HepG2 (cell line): ENCODE data around the gene SLC35A1. TPM values are rescaled to one million over a fixed set of nuclear protein-coding genes. Genes with fewer than 3 reads are reported as not detected.

Experiments
- FOXA1 ChIP-seq, 2 experiments: fragments of 450-650 bp in 1 of 2; sonication (generic) in 1 of 2; formaldehyde crosslinking in 1 of 2; IDR thresholded peaks; 2 replicates each; pipeline versions ENCODE4 v1.4.0 to v1.6.1; 2016 to 2020; ENCODE audit warnings: missing genetic modification reagents in 1 of 2
- HES4 ChIP-seq: sonication (generic); formaldehyde crosslinking; IDR thresholded peaks from 2 replicates; pipeline ENCODE4 v1.9.0; 2021; ENCODE audit warnings: mild to moderate bottlenecking, missing genetic modification reagents, borderline replicate concordance
- KMT2B ChIP-seq: IDR thresholded peaks from 2 replicates; pipeline ENCODE4 v1.6.1; 2016; ENCODE audit warnings: missing genetic modification reagents, missing compliant biosample characterization
- NAIF1 ChIP-seq: sonication (generic); formaldehyde crosslinking; IDR thresholded peaks from 2 replicates; pipeline ENCODE4 v1.5.0; 2020; ENCODE audit warnings: mild to moderate bottlenecking, missing genetic modification reagents, borderline replicate concordance
- PHF20 ChIP-seq: sonication (generic); formaldehyde crosslinking; IDR thresholded peaks from 2 replicates; pipeline ENCODE4 v1.5.0; 2020; ENCODE audit warnings: mild to moderate bottlenecking, missing genetic modification reagents
- POLR2A ChIP-seq, 2 experiments: IDR thresholded peaks; 2 replicates each; pipeline ENCODE4 v1.6.1; 2011; ENCODE audit warnings: low read depth in 2 of 2, low read length in 2 of 2, mild to moderate bottlenecking in 1 of 2, moderate library complexity in 1 of 2; ENCODE audit not compliant: insufficient read depth in 1 of 2
- RBFOX2 ChIP-seq: fragments of 200-400 bp; formaldehyde crosslinking; IDR thresholded peaks from 2 replicates; pipeline ENCODE4 v1.6.1; 2017; ENCODE audit warnings: low read depth, mild to moderate bottlenecking, low read length
- SRSF9 ChIP-seq: fragments of 200-400 bp; formaldehyde crosslinking; IDR thresholded peaks from 2 replicates; pipeline ENCODE4 v1.6.1; 2018; ENCODE audit warnings: borderline replicate concordance, mild to moderate bottlenecking, low read depth, low read length; ENCODE audit not compliant: insufficient read depth, poor library complexity, severe bottlenecking
- TBX3 ChIP-seq: fragments of 450-650 bp; IDR thresholded peaks from 2 replicates; pipeline ENCODE4 v1.6.1; 2017; ENCODE audit warnings: antibody characterized with exemption, mild to moderate bottlenecking, inconsistent platforms, borderline replicate concordance
- TCF12 ChIP-seq, 2 experiments: fragments of 450-650 bp in 1 of 2; sonication (generic) in 1 of 2; formaldehyde crosslinking in 1 of 2; IDR thresholded peaks; 2 replicates each; pipeline versions ENCODE4 v1.6.1 to v1.8.0; 2017 to 2022; ENCODE audit warnings: antibody characterized with exemption in 1 of 2, mild to moderate bottlenecking in 1 of 2, missing genetic modification reagents in 1 of 2, moderate library complexity in 1 of 2
- ZNF296 ChIP-seq: sonication (generic); formaldehyde crosslinking; conservative IDR thresholded peaks from 2 replicates; pipeline ENCODE4 v1.5.0; 2020; ENCODE audit warnings: mild to moderate bottlenecking, missing genetic modification reagents
- ZNF747 ChIP-seq: sonication (generic); formaldehyde crosslinking; IDR thresholded peaks from 2 replicates; pipeline ENCODE4 v1.8.1; 2023; ENCODE audit warnings: missing genetic modification reagents, mild to moderate bottlenecking, borderline replicate concordance
- ZNF777 ChIP-seq: sonication (generic); formaldehyde crosslinking; IDR thresholded peaks from 2 replicates; pipeline ENCODE4 v1.4.0; 2020; ENCODE audit warnings: missing genetic modification reagents
- polyA plus RNA-seq, 8 experiments: library from polyadenylated mRNA; depleted of rRNA in 3 of 8; stranded (reverse) in 7 of 8; unstranded in 1 of 8; fragments of >200 nt; fragmentation: Illumina TruSeq in 4 of 8; extraction: Trizol in 4 of 8; gene quantifications; 2 replicates each; pipeline versions ENCODE4 v1.2.1 to v1.2.3, GENCODE V29; 2011 to 2016; ENCODE audit warnings: low read depth in 4 of 8, missing spikeins in 1 of 8, mixed read lengths in 1 of 8; ENCODE audit not compliant: insufficient read depth in 1 of 8
- total RNA-seq, 5 experiments: library from RNA; depleted of rRNA; stranded (reverse); fragments of >200 nt; fragmentation: Illumina TruSeq; extraction: Trizol; gene quantifications; 2 replicates each; pipeline ENCODE4 v1.2.3, GENCODE V29; 2016; ENCODE audit warnings: low read depth in 1 of 5
- TF ChIP-seq, protein P1 (sequence below): sonication (generic); formaldehyde crosslinking; IDR thresholded peaks from 2 replicates; pipeline ENCODE4 v1.4.0; 2020; ENCODE audit warnings: missing genetic modification reagents, borderline replicate concordance
- TF ChIP-seq, protein P2 (sequence below): sonication (generic); formaldehyde crosslinking; conservative IDR thresholded peaks from 2 replicates; pipeline ENCODE4 v1.4.0; 2020; ENCODE audit warnings: missing genetic modification reagents
- TF ChIP-seq, protein P3 (sequence below): sonication (generic); formaldehyde crosslinking; IDR thresholded peaks from 2 replicates; pipeline ENCODE4 v1.8.1; 2023; ENCODE audit warnings: mild to moderate bottlenecking, missing genetic modification reagents
- TF ChIP-seq, protein P4 (sequence below), 2 experiments: sonication (generic) in 1 of 2; formaldehyde crosslinking in 1 of 2; IDR thresholded peaks; 2 replicates each; pipeline versions ENCODE4 v1.5.1 to v1.6.1; 2011 to 2020; ENCODE audit warnings: borderline replicate concordance in 1 of 2, low read depth in 1 of 2, low read length in 1 of 2, mild to moderate bottlenecking in 1 of 2, missing genetic modification reagents in 1 of 2, moderate library complexity in 1 of 2

Gene SLC35A1
- total and polyA plus RNA-seq, 2 of the 13 experiments (the other 11 are each of a cell fraction or from before 2014, with no cell fraction given), result 24.8 to 25.1 TPM

DNA sequence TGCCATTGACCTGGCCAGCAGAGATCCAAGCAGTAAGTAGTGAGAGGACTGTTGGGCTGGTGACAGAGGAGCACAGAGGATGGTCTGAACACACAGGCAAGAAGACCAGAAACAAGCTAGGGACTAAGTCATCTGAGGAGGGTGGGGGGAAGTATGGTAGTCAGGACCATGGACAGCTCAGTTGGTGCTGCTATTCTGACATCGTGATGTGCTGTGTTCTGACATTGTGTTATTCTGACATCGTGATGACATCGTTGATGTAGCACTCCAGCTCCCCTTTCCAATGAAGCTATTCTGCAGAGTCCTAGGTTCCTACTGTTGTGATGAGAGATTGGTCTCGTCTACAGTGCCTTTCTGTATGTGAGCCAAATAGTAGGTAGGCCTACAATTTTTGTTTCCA is 36.3 kb upstream of the SLC35A1 start (continued):
- TF ChIP-seq ZNF777 (CRISPR knock-in tag) (no peak), KMT2B (CRISPR knock-in tag) (peak; percentile 79), HES4 (no peak), FOXA1 (IDR thresholded peaks at IDR 0.05) (no peak), FOXA1 (CRISPR knock-in tag; IDR thresholded peaks at IDR 0.05) (no peak), RBFOX2 (no peak), NAIF1 (no peak), PHF20 (CRISPR knock-in tag) (no peak), ZNF747 (CRISPR knock-in tag) (no peak), POLR2A (IDR thresholded peaks at IDR 0.05; ENCODE audit: insufficient read depth in 1 of 2, low read depth in 2 of 2, low read length in 2 of 2) (no peak), TCF12 (IDR thresholded peaks at IDR 0.05) (no peak), TCF12 (CRISPR knock-in tag; IDR thresholded peaks at IDR 0.05) (no peak), TBX3 (no peak), SRSF9 (no peak), ZNF296 (0 out of 2 replicates have a peak, but pooled peaks have one; percentile 48)
- TF ChIP-seq, protein P1, sequence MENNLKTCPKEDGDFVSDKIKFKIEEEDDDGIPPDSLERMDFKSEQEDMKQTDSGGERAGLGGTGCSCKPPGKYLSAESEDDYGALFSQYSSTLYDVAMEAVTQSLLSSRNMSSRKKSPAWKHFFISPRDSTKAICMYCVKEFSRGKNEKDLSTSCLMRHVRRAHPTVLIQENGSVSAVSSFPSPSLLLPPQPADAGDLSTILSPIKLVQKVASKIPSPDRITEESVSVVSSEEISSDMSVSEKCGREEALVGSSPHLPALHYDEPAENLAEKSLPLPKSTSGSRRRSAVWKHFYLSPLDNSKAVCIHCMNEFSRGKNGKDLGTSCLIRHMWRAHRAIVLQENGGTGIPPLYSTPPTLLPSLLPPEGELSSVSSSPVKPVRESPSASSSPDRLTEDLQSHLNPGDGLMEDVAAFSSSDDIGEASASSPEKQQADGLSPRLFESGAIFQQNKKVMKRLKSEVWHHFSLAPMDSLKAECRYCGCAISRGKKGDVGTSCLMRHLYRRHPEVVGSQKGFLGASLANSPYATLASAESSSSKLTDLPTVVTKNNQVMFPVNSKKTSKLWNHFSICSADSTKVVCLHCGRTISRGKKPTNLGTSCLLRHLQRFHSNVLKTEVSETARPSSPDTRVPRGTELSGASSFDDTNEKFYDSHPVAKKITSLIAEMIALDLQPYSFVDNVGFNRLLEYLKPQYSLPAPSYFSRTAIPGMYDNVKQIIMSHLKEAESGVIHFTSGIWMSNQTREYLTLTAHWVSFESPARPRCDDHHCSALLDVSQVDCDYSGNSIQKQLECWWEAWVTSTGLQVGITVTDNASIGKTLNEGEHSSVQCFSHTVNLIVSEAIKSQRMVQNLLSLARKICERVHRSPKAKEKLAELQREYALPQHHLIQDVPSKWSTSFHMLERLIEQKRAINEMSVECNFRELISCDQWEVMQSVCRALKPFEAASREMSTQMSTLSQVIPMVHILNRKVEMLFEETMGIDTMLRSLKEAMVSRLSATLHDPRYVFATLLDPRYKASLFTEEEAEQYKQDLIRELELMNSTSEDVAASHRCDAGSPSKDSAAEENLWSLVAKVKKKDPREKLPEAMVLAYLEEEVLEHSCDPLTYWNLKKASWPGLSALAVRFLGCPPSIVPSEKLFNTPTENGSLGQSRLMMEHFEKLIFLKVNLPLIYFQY (CRISPR knock-in tag), result peak; percentile 84; the same call in 1 of the 2 replicates
- TF ChIP-seq, protein P2, sequence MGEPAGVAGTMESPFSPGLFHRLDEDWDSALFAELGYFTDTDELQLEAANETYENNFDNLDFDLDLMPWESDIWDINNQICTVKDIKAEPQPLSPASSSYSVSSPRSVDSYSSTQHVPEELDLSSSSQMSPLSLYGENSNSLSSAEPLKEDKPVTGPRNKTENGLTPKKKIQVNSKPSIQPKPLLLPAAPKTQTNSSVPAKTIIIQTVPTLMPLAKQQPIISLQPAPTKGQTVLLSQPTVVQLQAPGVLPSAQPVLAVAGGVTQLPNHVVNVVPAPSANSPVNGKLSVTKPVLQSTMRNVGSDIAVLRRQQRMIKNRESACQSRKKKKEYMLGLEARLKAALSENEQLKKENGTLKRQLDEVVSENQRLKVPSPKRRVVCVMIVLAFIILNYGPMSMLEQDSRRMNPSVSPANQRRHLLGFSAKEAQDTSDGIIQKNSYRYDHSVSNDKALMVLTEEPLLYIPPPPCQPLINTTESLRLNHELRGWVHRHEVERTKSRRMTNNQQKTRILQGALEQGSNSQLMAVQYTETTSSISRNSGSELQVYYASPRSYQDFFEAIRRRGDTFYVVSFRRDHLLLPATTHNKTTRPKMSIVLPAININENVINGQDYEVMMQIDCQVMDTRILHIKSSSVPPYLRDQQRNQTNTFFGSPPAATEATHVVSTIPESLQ, result peak; percentile 78; the same call in 1 of the 2 replicates
- TF ChIP-seq, protein P3, sequence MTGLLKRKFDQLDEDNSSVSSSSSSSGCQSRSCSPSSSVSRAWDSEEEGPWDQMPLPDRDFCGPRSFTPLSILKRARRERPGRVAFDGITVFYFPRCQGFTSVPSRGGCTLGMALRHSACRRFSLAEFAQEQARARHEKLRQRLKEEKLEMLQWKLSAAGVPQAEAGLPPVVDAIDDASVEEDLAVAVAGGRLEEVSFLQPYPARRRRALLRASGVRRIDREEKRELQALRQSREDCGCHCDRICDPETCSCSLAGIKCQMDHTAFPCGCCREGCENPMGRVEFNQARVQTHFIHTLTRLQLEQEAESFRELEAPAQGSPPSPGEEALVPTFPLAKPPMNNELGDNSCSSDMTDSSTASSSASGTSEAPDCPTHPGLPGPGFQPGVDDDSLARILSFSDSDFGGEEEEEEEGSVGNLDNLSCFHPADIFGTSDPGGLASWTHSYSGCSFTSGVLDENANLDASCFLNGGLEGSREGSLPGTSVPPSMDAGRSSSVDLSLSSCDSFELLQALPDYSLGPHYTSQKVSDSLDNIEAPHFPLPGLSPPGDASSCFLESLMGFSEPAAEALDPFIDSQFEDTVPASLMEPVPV (CRISPR knock-in tag), result no peak
- TF ChIP-seq, protein P4, sequence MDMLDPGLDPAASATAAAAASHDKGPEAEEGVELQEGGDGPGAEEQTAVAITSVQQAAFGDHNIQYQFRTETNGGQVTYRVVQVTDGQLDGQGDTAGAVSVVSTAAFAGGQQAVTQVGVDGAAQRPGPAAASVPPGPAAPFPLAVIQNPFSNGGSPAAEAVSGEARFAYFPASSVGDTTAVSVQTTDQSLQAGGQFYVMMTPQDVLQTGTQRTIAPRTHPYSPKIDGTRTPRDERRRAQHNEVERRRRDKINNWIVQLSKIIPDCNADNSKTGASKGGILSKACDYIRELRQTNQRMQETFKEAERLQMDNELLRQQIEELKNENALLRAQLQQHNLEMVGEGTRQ (IDR thresholded peaks at IDR 0.05; ENCODE audit: low read depth, low read length), result no peak
- TF ChIP-seq, protein P4 (CRISPR knock-in tag; IDR thresholded peaks at IDR 0.05; ENCODE audit: borderline replicate concordance), result no peak
